ENCODE results near the gene LIN7B. TPM values are rescaled to one million over a fixed set of nuclear protein-coding genes. Genes with fewer than 3 reads are reported as not detected.

Gene LIN7B
- total RNA-seq, 1 experiment from 2014 or later = 12.3 TPM

Other genes with a start within 250 kb of the LIN7B start
- gene PLEKHA4, start 245.8 kb upstream of the LIN7B start, total RNA-seq (2014; rRNA removed; shearing (Covaris generic); ENCODE audit: low replicate concordance) = 5.4 and 14.5 TPM in 2 replicates
- 26.1 and 36.4 TPM in 2 replicates for gene PPP1R15A, start 241.9 kb upstream of the LIN7B start, total RNA-seq (2014; rRNA removed; shearing (Covaris generic); ENCODE audit: low replicate concordance)
- not detected in 2 replicates for gene TULP2, start 215.6 kb upstream of the LIN7B start, total RNA-seq (2014; rRNA removed; shearing (Covaris generic); ENCODE audit: low replicate concordance)
- gene NUCB1, start 214.1 kb upstream of the LIN7B start, total RNA-seq (2014; rRNA removed; shearing (Covaris generic); ENCODE audit: low replicate concordance) = 157 and 236 TPM in 2 replicates
- gene DHDH, start 180.7 kb upstream of the LIN7B start, total RNA-seq (2014; rRNA removed; shearing (Covaris generic); ENCODE audit: low replicate concordance) = not detected in 2 replicates
- gene BAX, start 159.5 kb upstream of the LIN7B start, total RNA-seq (2014; rRNA removed; shearing (Covaris generic); ENCODE audit: low replicate concordance) = 38.2 and 61.4 TPM in 2 replicates
- gene FTL, start 149.1 kb upstream of the LIN7B start, total RNA-seq (2014; rRNA removed; shearing (Covaris generic); ENCODE audit: low replicate concordance) = 880 and 1,766 TPM in 2 replicates
- gene GYS1, start 121.1 kb upstream of the LIN7B start, total RNA-seq (2014; rRNA removed; shearing (Covaris generic); ENCODE audit: low replicate concordance) = 34.3 and 46.2 TPM in 2 replicates
- gene RUVBL2, start 120.5 kb upstream of the LIN7B start, total RNA-seq (2014; rRNA removed; shearing (Covaris generic); ENCODE audit: low replicate concordance) = 386 and 644 TPM in 2 replicates
- gene LHB, start 97.3 kb upstream of the LIN7B start, total RNA-seq (2014; rRNA removed; shearing (Covaris generic); ENCODE audit: low replicate concordance) = not detected in 2 replicates
- gene CGB3, start 90.0 kb upstream of the LIN7B start, total RNA-seq (2014; rRNA removed; shearing (Covaris generic); ENCODE audit: low replicate concordance) = not detected in 2 replicates
- not detected in 2 replicates for gene CGB2, start 82.5 kb upstream of the LIN7B start, total RNA-seq (2014; rRNA removed; shearing (Covaris generic); ENCODE audit: low replicate concordance)
- not detected in 2 replicates for gene CGB1, start 77.5 kb upstream of the LIN7B start, total RNA-seq (2014; rRNA removed; shearing (Covaris generic); ENCODE audit: low replicate concordance)
- not detected in 2 replicates for gene CGB5, start 70.5 kb upstream of the LIN7B start, total RNA-seq (2014; rRNA removed; shearing (Covaris generic); ENCODE audit: low replicate concordance)
- not detected in 2 replicates for gene CGB8, start 65.3 kb upstream of the LIN7B start, total RNA-seq (2014; rRNA removed; shearing (Covaris generic); ENCODE audit: low replicate concordance)
- not detected in 2 replicates for gene CGB7, start 56.6 kb upstream of the LIN7B start, total RNA-seq (2014; rRNA removed; shearing (Covaris generic); ENCODE audit: low replicate concordance)
- not detected in 2 replicates for gene NTF4, start 49.6 kb upstream of the LIN7B start, total RNA-seq (2014; rRNA removed; shearing (Covaris generic); ENCODE audit: low replicate concordance)
- not detected in 2 replicates for gene KCNA7, start 41.7 kb upstream of the LIN7B start, total RNA-seq (2014; rRNA removed; shearing (Covaris generic); ENCODE audit: low replicate concordance)
- gene SNRNP70, start 28.9 kb upstream of the LIN7B start, total RNA-seq (2014; rRNA removed; shearing (Covaris generic); ENCODE audit: low replicate concordance) = 172 and 247 TPM in 2 replicates
- 3.7 and 4.6 TPM in 2 replicates for gene C19orf73, start 4.8 kb downstream of the LIN7B start, total RNA-seq (2014; rRNA removed; shearing (Covaris generic); ENCODE audit: low replicate concordance)
- 3.4 and 21.4 TPM in 2 replicates for gene PPFIA3, start 5.2 kb downstream of the LIN7B start, total RNA-seq (2014; rRNA removed; shearing (Covaris generic); ENCODE audit: low replicate concordance)
- gene HRC, start 41.0 kb downstream of the LIN7B start, total RNA-seq (2014; rRNA removed; shearing (Covaris generic); ENCODE audit: low replicate concordance) = not detected in 2 replicates
- 7.9 and 8.4 TPM in 2 replicates for gene TRPM4, start 43.4 kb downstream of the LIN7B start, total RNA-seq (2014; rRNA removed; shearing (Covaris generic); ENCODE audit: low replicate concordance)
- gene SLC6A16, start 210.8 kb downstream of the LIN7B start, total RNA-seq (2014; rRNA removed; shearing (Covaris generic); ENCODE audit: low replicate concordance) = not detected in 2 replicates
- not detected in 2 replicates for gene CD37, start 221.0 kb downstream of the LIN7B start, total RNA-seq (2014; rRNA removed; shearing (Covaris generic); ENCODE audit: low replicate concordance)
- 13.5 and 14.6 TPM in 2 replicates for gene TEAD2, start 248.0 kb downstream of the LIN7B start, total RNA-seq (2014; rRNA removed; shearing (Covaris generic); ENCODE audit: low replicate concordance)
- gene DKKL1, start 249.5 kb downstream of the LIN7B start, total RNA-seq (2014; rRNA removed; shearing (Covaris generic); ENCODE audit: low replicate concordance) = not detected in 2 replicates